Stimulated activated CD8-positive, alpha-beta memory T cell treated with anti-CD3 and anti-CD28 coated beads, Interleukin-7, amount 100 ng/mL, for 24 hours (primary cell): ENCODE results near the gene MICAL3.

Source experiments
- DNase-seq: peaks from one replicate; pipeline ENCODE4 v3.0.0-alpha.2; 2020; ENCODE audit warnings: low read depth

The MICAL3 gene

DNA sequence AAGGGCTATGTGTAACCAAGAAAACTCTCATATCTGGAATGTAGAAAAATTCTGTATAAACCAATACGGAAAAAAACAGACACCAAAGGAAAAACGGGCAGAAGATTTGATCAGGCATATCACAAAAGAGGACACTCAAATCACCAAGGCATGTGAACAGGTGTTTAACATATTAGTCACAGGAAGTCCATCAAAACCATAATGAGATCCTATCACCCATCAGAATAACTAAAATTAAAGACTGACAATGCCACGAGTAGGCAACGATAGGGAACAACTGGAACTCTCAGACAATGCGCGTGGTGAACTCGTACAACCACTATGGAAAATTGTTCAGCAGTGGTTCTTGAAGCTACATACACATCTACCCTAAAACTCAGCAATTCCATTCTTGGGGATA lies 94.5 kb downstream of the MICAL3 start:
- no peak for DNase-seq

DNA sequence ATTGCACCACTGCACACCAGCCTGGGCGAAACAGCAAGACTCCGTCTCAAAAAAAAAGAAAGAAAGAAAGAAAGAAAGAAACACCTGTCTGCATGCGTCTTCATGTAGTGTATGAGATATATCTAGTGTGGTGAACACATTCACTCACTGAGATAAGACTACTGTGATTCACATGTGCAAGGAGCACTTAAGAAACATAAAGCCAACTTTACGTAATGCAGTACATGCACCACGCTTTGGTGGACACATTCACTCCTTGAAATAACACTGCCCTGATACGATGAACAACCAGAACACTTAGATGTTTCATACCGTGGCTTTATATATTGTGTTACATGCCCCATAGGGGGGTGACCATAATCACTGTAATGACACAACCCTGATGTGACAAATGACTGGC lies 96.0 kb downstream of the MICAL3 start:
- no peak for DNase-seq

DNA sequence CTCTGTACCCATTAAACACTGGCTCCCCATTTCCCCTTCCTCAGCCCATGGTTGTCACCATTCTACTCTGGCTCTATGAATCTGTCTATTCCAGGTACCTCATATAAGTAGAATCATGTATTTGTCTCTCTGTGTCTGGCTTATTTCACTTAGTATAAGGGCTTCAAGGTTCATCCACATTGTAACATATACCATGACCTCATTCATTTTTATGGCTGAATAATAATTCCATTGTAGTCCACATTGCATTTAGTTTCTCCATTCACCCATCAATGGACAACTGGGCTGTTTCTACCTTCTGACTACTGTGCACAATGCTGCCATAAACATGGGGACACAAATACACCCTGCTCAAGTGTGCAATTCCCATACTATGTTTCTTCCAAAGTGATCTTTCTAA lies 97.3 kb downstream of the MICAL3 start:
- DNase-seq: no peak

GRCh38 chr22:17926516-17926915 lies 97.8 kb downstream of the MICAL3 start:
- no peak for DNase-seq

DNA sequence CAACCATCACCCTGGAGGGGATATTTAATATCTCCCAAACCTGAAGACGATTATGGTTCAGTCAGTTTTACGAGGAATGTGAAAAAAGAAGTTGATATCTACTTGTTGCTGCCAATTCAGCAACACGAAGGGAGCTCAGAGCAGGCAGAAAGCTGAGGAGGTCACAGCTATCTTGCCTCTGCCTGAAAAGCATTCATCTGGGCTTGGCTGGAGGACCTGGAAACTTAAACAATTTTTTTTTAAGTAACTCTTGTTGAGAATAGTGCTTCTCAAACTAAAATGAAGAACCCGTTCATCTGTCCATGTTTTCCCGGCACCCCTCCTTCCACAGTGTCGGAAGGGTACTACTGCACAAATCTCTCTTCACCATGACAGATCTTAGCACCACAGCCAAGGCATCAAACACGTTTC lies 98.9 kb downstream of the MICAL3 start:
- no peak for DNase-seq

DNA sequence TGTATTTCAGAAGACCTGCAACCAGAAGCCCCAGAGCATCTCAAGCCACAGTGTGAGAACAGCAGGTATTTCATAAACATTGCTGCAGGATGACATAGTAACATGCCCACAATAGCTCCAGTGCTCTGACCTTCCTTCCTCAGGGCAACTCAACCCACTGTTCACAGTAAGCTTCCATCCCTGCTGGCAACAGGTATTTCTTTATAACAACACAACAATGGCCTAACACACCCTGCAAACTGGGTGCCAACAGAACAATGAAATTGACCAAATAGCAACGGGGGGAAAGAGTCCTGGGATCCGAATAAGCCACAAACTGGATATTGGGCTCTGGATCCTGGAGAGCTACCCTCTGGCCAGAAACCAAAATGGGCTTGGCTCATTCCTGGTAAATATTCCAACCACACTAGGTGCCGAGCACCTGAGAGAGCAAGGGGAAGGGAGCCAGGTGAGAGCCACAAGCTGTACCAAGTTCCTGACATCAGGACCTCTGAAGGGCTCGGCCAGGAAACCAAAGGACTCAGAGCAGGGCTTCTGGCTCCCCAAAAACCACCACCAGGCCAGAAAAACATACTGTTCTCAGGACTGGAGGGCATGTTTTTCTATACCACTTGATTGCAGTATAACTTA lies 99.5 kb downstream of the MICAL3 start:
- DNase-seq: no peak

DNA sequence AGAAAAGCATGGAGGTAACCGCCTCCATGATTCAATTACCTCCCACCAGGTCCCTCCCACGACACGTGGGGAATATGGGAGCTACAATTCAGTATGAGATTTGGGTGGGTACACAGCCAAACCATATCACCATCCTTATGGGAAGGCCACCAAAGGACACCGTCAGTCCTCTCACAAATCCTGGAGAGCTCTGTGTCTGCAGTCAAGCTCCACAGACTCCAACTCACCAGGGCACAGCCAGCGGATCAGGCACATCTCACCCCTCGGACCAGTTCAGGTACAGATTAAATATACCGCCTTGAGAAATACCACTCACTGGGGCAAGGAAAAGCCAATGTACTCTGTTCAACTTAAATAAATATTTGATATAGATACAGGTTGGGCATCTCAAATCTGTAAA lies 100.3 kb downstream of the MICAL3 start:
- DNase-seq: no peak

GRCh38 chr22:17922925-17923903 lies 101.1 kb downstream of the MICAL3 start:
- DNase-seq: no peak

DNA sequence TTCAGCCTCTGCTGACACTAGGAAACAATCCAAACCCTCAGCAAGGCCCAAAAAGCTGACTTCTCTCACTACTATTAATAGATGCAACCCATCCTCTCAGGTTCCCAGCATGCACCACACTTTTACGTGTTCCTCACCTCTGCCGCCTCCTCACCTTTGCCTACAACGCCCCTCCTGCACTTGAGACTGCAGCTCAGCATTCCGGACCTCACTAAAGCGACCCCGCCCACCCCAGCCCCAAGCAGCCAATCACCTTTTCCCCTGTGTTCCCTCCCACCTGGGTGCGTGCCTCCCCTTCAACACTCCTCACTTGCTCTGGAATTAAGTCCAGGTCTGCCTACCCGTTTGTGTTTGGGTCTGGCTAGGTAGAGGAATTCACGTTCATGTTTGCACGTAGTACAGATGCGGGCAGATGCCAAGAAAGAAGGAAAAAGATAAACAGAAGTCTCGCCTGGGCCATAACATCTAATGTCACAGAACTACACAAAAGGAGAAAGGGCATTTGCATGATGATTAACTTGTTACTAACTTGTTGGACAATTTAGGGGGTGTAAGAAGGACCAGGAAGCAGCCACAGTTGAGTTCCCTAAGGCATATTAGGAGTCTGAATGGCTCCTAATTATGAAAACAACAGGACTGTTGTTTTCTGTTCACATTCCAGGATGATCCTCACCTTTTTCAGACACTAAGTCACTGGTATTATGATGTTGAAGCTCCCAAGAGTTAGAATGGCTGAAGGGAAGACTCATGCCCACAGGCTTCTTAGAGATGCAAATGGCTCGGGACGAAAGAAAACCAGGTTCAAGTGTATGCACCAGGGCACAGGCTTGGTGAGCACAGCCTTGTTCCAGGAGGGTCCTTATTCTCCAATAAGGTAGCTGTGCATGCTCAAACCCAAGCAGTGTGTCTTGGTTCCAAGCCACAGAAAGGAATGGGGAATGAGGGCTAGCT lies 102.2 kb downstream of the MICAL3 start:
- DNase-seq: no peak

DNA sequence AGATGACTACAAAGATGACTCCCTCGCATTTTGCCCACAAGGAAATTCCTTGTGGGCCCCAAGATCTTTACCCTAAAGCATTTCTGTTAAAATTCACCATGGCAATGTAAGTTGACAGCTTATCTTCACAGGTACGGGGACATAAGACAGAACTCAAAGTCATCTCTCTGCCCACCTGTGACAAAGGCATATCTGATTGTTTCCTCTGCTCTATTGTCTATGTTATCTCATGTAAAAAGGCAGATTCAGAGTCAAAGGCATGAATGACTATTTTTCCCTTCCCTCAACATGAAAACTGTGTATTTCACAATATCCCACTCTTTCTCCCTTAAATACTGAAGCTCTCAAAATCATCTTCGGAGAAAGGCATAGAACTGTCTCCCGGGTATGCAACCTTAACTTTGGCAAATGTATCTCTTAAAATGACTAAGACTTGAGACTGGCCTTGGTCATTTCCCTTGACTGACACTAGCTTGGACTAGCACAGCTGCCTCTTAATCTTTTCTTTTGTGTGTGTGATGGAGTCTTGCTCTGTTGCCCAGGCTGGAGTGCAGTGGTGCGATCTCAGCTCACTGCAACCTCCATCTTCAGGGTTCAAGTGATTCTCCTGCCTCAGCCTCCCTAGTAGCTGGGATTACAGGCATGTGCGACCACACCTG lies 103.2 kb downstream of the MICAL3 start:
- DNase-seq: no peak

DNA sequence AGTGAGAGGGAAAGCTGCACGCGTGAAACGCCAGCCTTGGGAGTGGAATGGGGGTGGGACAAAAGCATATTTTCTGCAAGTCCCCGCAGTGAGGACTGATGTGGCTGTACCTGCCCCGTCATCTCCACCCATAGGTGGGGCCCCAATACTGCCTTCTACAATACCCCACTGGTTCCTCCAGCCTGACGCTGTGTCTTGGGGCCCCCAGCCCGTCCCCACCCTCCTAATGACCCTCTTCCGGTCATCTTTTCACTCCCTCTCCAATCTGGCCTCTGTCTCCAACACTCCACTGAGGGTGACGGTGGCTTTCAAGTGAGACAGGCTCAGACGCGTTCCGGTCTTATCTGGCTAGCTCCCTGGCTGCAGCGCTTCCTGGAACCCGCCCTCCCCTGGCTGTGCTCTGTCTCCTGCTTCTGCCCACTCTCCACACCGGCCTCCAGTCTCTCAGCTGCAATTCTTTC lies 104.2 kb downstream of the MICAL3 start:
- no peak for DNase-seq

GRCh38 chr22:17919276-17920144 lies 104.9 kb downstream of the MICAL3 start:
- DNase-seq: no peak

DNA sequence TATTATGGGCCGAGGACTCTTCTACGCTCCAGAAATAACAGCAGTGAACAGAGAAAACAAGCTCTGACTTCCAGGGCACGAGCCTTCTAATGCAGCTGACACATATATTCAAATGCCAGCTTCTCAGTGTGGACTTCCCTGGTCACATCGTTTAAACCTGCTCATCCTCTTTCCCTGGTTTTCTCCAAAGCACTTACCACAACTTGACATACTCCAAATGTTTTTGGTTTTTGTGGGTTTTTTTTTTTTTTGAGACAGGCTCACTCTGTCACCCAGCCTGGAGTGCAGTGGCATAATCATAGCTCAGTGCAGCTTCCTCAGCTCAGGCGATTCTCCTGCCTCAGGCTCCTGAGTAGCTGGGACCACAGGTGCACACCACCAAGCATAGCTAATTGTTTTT lies 105.5 kb downstream of the MICAL3 start:
- DNase-seq: no peak

DNA sequence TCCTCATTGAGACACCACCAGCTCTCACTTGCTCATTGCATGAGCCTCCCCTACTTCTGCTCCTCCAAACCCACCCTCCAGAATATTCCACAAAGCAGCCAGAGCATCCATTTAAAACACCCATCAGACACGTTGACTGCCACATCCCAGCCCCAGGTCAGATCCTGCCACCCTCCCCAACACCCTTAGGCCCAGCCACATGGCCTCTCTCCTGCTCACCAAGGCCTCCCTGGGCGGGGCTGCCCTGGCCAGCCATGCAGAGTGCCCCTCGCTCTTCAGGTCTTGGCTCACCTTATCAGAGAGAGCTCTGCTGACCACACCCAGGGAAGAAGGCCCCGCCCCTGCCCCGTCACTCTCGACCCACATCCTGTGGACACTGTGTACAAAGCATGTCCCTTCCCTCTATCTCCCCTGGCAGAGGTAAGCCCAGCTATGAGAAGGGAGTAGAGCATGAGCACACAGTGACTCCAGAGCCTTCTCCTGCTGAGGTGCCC lies 106.8 kb downstream of the MICAL3 start:
- DNase-seq: no peak

DNA sequence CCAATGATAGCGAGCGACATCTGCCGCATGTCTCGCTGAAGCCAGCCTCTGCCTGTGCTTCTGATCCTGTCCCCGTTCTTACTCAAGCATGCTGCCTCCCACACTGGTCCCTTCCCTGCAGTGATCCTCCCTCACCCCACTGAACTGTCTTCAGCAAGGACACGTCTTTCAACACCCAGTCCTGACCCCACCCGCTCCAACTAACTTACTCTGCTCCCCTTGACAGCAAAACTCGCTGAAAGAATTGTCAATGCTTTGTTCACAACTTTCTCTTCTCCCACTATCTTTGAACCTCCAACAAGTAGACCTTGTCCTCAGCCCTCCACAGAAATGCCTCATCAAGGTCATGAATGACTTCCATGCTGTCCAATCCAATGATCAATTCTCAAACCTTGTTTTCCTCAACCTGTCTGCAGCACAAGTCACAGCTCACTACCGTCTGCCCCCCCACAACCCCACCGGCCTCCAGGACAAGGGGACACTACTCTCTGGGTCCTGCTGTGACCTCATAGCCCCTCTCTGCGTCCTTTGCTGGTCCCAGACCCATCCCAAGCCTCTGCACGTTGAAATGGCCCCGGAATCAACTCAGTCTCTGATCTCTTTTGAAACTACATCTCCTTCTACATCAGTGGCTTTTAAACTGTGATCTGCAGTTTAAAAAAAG lies 108.0 kb downstream of the MICAL3 start:
- no peak for DNase-seq

DNA sequence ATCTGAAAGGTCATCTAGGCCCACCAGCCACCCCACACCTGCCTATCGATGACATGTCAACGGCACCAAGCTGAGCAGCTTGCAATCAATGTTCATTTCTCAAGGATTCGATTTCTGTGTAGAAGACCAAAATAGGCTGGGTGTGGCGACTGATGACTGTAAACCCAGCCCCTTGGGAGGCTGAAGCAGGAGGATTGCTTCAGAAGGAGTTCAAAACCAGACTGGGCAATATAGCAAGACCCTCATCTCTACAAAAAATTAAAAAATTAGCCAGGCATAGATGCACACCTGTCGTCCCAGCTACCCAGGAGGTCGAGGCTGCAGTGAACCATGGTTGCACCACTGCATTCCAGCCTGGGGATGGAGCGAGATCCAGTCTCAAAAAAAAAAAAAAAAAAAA lies 108.7 kb downstream of the MICAL3 start:
- DNase-seq: no peak

DNA sequence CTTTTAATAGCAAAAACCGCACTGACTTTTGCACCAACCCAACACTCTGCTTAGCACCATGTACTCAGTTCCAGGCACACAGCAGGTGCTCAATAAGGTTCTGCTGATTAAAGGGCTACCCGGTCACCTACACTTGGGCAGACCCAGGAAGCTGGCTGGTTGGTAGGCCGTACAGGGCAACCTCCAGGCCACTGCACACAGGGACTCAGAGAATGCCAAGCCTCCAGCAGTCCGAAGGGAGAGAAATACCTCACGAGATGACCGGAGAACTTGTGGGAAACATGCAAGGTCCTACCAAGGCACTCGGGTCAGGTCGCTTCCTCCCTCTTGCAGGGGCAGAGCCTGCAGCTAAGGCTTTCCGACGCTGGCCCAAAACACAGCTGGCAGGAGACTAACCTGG lies 109.2 kb downstream of the MICAL3 start:
- DNase-seq: no peak

- DNase-seq: no peak
Measured at GRCh38 chr22:17914474-17914873, 109.9 kb downstream of the MICAL3 start.

GRCh38 chr22:17913801-17914347 lies 110.5 kb downstream of the MICAL3 start:
- DNase-seq: no peak
